ENCODE results near the gene TMEM192.
"Not testable (repeated sequence)": the region's sequence is repeated elsewhere in the genome, so short reads cannot be mapped to it uniquely, and the experiment has no call there.

The TMEM192 gene

DNA sequence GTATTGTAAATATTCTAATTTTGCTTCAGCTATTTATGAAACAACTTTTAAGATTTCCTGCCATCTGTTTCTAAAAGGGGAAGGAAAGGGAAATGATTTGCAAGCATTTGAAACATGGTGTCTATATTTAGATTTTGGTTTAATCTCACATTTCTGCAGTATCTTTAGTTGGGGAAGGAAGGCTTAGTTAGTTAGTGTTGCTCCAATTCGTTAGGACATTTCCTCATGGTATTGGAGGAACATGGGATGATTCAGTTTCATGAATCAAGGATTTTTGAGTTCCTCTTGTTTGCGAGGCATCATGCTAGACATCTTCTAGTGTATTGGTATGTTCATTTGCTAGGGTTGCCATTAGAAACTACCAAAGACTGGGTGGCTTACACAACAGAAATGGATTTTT is 20.5 kb upstream of the TMEM192 start:
- no peaks in the 10 kb centered on the region for H3K36me3 ChIP-seq (ENCODE audit: control insufficient read depth in 5 of 5, insufficient read depth in 5 of 5, low read length in 5 of 5)
- no peak overlapping the region for H3K9ac ChIP-seq (ENCODE audit: low read length in 5 of 5)
- H3K4me1 ChIP-seq (ENCODE audit: control insufficient read depth in 5 of 5, insufficient read depth in 5 of 5, low read length in 5 of 5) = no peaks in the 10 kb centered on the region
- H3K27me3 ChIP-seq (ENCODE audit: control insufficient read depth in 5 of 5, insufficient read depth in 4 of 5, low read length in 5 of 5) = no peaks in the 10 kb centered on the region
- H3K27ac ChIP-seq (ENCODE audit: low read depth, low read length) = no peak overlapping the region
- no peak overlapping the region for H3K4me3 ChIP-seq (ENCODE audit: low read depth in 1 of 5, low read length in 5 of 5)
- H3K9me3 ChIP-seq (ENCODE audit: control insufficient read depth in 5 of 5, low read length in 5 of 5) = peaks cover 0 to 5% (median 0%) of the 10 kb centered on the region in 5 donors

DNA sequence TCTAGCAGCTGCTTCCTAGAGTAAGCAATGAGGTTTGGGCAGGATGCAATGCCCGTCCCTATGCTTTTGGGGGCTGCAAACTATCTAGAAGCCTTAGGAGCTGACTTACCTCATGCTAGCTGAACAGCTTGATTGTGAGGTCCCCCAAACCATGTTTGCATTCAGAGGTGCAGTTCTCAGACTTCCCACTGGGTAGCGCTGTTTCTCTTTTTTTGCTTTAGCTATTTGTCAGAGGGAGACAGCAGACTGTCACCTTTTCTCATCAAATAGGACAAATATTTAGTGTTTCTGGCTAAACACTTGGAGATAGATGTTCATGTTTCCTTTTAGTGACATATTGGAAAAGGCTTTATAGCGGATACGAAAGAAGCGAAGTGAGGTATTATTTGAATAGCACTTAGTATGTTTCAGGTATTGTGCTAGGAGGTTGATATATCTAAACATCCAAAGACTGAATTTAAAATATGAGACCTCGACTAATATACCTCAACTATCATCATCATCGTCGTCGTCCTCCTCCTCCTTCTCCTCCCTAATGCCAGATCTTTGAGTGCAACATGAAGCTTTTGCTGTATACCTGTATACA is 18.7 kb upstream of the TMEM192 start:
- Histone ChIP-seq H3K9me3 (ENCODE audit: control insufficient read depth in 5 of 5, low read length in 5 of 5) (no peaks in the 10 kb centered on the region), H3K4me1 (ENCODE audit: control insufficient read depth in 5 of 5, insufficient read depth in 5 of 5, low read length in 5 of 5) (no peaks in the 10 kb centered on the region), H3K27ac (ENCODE audit: low read depth, low read length) (no peak overlapping the region), H3K36me3 (ENCODE audit: control insufficient read depth in 5 of 5, insufficient read depth in 5 of 5, low read length in 5 of 5) (no peaks in the 10 kb centered on the region), H3K4me3 (ENCODE audit: low read depth in 1 of 5, low read length in 5 of 5) (no peak overlapping the region), H3K27me3 (ENCODE audit: control insufficient read depth in 5 of 5, insufficient read depth in 4 of 5, low read length in 5 of 5) (no peaks in the 10 kb centered on the region), H3K9ac (ENCODE audit: low read length in 5 of 5) (no peak overlapping the region)

GRCh38 chr4:165129924-165130323 is 17.3 kb upstream of the TMEM192 start:
- H3K4me1 ChIP-seq (ENCODE audit: control insufficient read depth in 5 of 5, insufficient read depth in 5 of 5, low read length in 5 of 5) = no peaks in the 10 kb centered on the region
- H3K4me3 ChIP-seq (ENCODE audit: low read depth in 1 of 5, low read length in 5 of 5) = no peak overlapping the region
- no peak overlapping the region for H3K9ac ChIP-seq (ENCODE audit: low read length in 5 of 5)
- no peaks in the 10 kb centered on the region for H3K27me3 ChIP-seq (ENCODE audit: control insufficient read depth in 5 of 5, insufficient read depth in 4 of 5, low read length in 5 of 5)
- H3K27ac ChIP-seq (ENCODE audit: low read depth, low read length) = no peak overlapping the region
- H3K36me3 ChIP-seq (ENCODE audit: control insufficient read depth in 5 of 5, insufficient read depth in 5 of 5, low read length in 5 of 5) = no peaks in the 10 kb centered on the region
- no peaks in the 10 kb centered on the region for H3K9me3 ChIP-seq (ENCODE audit: control insufficient read depth in 5 of 5, low read length in 5 of 5)

GRCh38 chr4:165125869-165126499 is 13.3 kb upstream of the TMEM192 start:
- not testable (repeated sequence) for H3K36me3 ChIP-seq (ENCODE audit: control insufficient read depth in 5 of 5, insufficient read depth in 5 of 5, low read length in 5 of 5); H3K4me1 ChIP-seq (ENCODE audit: control insufficient read depth in 5 of 5, insufficient read depth in 5 of 5, low read length in 5 of 5); H3K27ac ChIP-seq (ENCODE audit: low read depth, low read length); H3K9ac ChIP-seq (ENCODE audit: low read length in 5 of 5); H3K4me3 ChIP-seq (ENCODE audit: low read depth in 1 of 5, low read length in 5 of 5); H3K27me3 ChIP-seq (ENCODE audit: control insufficient read depth in 5 of 5, insufficient read depth in 4 of 5, low read length in 5 of 5); H3K9me3 ChIP-seq (ENCODE audit: control insufficient read depth in 5 of 5, low read length in 5 of 5)

- H3K36me3 ChIP-seq (ENCODE audit: control insufficient read depth in 5 of 5, insufficient read depth in 5 of 5, low read length in 5 of 5) = no peaks in the 10 kb centered on the region
- H3K27ac ChIP-seq (ENCODE audit: low read depth, low read length) = no peak overlapping the region
- H3K27me3 ChIP-seq (ENCODE audit: control insufficient read depth in 5 of 5, insufficient read depth in 4 of 5, low read length in 5 of 5) = no peaks in the 10 kb centered on the region
- H3K4me1 ChIP-seq (ENCODE audit: control insufficient read depth in 5 of 5, insufficient read depth in 5 of 5, low read length in 5 of 5) = no peaks in the 10 kb centered on the region
- no peaks in the 10 kb centered on the region for H3K9me3 ChIP-seq (ENCODE audit: control insufficient read depth in 5 of 5, low read length in 5 of 5)
- no peak overlapping the region for H3K4me3 ChIP-seq (ENCODE audit: low read depth in 1 of 5, low read length in 5 of 5)
- H3K9ac ChIP-seq (ENCODE audit: low read length in 5 of 5) = no peak overlapping the region
Observed at GRCh38 chr4:165124488-165124887, 11.8 kb upstream of the TMEM192 start.

- no peak overlapping the region for H3K9ac ChIP-seq (ENCODE audit: low read length in 5 of 5)
- H3K36me3 ChIP-seq (ENCODE audit: control insufficient read depth in 5 of 5, insufficient read depth in 5 of 5, low read length in 5 of 5) = no peaks in the 10 kb centered on the region
- H3K4me3 ChIP-seq (ENCODE audit: low read depth in 1 of 5, low read length in 5 of 5) = no peak overlapping the region
- H3K9me3 ChIP-seq (ENCODE audit: control insufficient read depth in 5 of 5, low read length in 5 of 5) = no peaks in the 10 kb centered on the region
- H3K4me1 ChIP-seq (ENCODE audit: control insufficient read depth in 5 of 5, insufficient read depth in 5 of 5, low read length in 5 of 5) = peaks cover 0 to 5% (median 3%) of the 10 kb centered on the region in 5 donors
- no peaks in the 10 kb centered on the region for H3K27me3 ChIP-seq (ENCODE audit: control insufficient read depth in 5 of 5, insufficient read depth in 4 of 5, low read length in 5 of 5)
- H3K27ac ChIP-seq (ENCODE audit: low read depth, low read length) = no peak overlapping the region
Observed at GRCh38 chr4:165118256-165118909, 5.7 kb upstream of the TMEM192 start.

GRCh38 chr4:165115301-165115700 is 2.6 kb upstream of the TMEM192 start:
- peaks cover 0 to 18% (median 11%) of the 10 kb centered on the region in 5 donors for H3K4me1 ChIP-seq (ENCODE audit: control insufficient read depth in 5 of 5, insufficient read depth in 5 of 5, low read length in 5 of 5)
- no peaks in the 10 kb centered on the region for H3K9me3 ChIP-seq (ENCODE audit: control insufficient read depth in 5 of 5, low read length in 5 of 5)
- H3K36me3 ChIP-seq (ENCODE audit: control insufficient read depth in 5 of 5, insufficient read depth in 5 of 5, low read length in 5 of 5) = no peaks in the 10 kb centered on the region
- no peaks in the 10 kb centered on the region for H3K27me3 ChIP-seq (ENCODE audit: control insufficient read depth in 5 of 5, insufficient read depth in 4 of 5, low read length in 5 of 5)
- H3K4me3 ChIP-seq (ENCODE audit: low read depth in 1 of 5, low read length in 5 of 5) = no peak overlapping the region
- H3K9ac ChIP-seq (ENCODE audit: low read length in 5 of 5) = no peak overlapping the region
- no peak overlapping the region for H3K27ac ChIP-seq (ENCODE audit: low read depth, low read length)

DNA sequence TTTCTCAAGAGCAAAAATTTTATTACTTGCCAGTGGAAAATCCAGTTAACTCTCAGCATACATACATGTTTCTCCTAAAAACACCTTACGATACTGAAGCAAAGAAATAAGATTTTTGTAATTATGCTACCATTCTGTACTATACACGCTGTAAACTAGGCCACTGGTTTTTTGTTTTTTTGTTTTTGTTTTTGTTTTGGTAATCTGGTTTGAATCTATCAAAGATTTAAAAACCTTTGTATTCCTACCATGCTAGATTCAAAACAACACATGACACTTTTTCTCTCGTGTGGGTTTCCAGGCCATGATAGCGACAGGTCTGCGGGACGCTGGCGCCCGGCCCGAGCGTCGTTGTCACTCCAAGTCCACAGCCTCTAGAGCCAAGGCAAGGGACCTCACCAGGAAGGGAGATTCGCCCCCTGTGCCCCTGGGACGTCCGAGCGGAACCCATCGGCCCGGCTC is 723 bp downstream of the TMEM192 start:
- peak overlapping the region in 4 of 5 donors; percentile 78 to 94 (median 90) for H3K9ac ChIP-seq (ENCODE audit: low read length in 5 of 5)

GRCh38 chr4:165106518-165106917 is 6.1 kb downstream of the TMEM192 start:
- peaks cover 5 to 15% (median 10%) of the 10 kb centered on the region in 5 donors for H3K36me3 ChIP-seq (ENCODE audit: control insufficient read depth in 5 of 5, insufficient read depth in 5 of 5, low read length in 5 of 5)
- no peak overlapping the region for H3K27ac ChIP-seq (ENCODE audit: low read depth, low read length)
- peaks cover 0 to 3% (median 0%) of the 10 kb centered on the region in 5 donors for H3K4me1 ChIP-seq (ENCODE audit: control insufficient read depth in 5 of 5, insufficient read depth in 5 of 5, low read length in 5 of 5)
- H3K4me3 ChIP-seq (ENCODE audit: low read depth in 1 of 5, low read length in 5 of 5) = no peak overlapping the region
- H3K27me3 ChIP-seq (ENCODE audit: control insufficient read depth in 5 of 5, insufficient read depth in 4 of 5, low read length in 5 of 5) = no peaks in the 10 kb centered on the region
- no peak overlapping the region for H3K9ac ChIP-seq (ENCODE audit: low read length in 5 of 5)
- no peaks in the 10 kb centered on the region for H3K9me3 ChIP-seq (ENCODE audit: control insufficient read depth in 5 of 5, low read length in 5 of 5)

More for the DNA sequence above, 723 bp downstream of the TMEM192 start:
- Histone ChIP-seq H3K4me3 (ENCODE audit: low read depth in 1 of 5, low read length in 5 of 5) (peak overlapping the region; percentile 42 to 96 (median 86)), H3K27ac (ENCODE audit: low read depth, low read length) (peak overlapping the region; percentile 87), H3K9me3 (ENCODE audit: control insufficient read depth in 5 of 5, low read length in 5 of 5) (no peaks in the 10 kb centered on the region), H3K36me3 (ENCODE audit: control insufficient read depth in 5 of 5, insufficient read depth in 5 of 5, low read length in 5 of 5) (peaks cover 0 to 6% (median 0%) of the 10 kb centered on the region in 5 donors), H3K27me3 (ENCODE audit: control insufficient read depth in 5 of 5, insufficient read depth in 4 of 5, low read length in 5 of 5) (no peaks in the 10 kb centered on the region), H3K4me1 (ENCODE audit: control insufficient read depth in 5 of 5, insufficient read depth in 5 of 5, low read length in 5 of 5) (peaks cover 0 to 18% (median 11%) of the 10 kb centered on the region in 5 donors)

DNA sequence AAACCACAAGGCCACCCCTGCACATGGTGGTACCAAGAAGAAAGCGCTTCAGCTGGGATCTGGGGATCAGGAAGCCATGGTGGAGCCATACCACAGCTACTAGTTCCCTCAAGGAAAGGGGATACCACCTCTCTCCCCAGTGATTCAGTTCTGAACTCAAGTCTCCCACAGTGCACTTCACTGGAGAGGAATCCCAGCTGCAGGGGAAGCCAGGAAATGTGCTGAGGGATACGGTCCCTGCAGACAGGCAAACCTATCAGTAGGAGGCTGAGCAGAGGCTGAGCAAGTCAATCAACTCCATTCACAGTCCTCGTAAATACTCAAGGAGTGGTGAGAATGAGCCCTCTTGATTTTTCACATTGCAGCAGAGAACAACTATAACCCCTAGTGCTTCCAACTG is 11.0 kb downstream of the TMEM192 start:
- no peak overlapping the region for H3K9ac ChIP-seq (ENCODE audit: low read length in 5 of 5)
- H3K4me3 ChIP-seq (ENCODE audit: low read depth in 1 of 5, low read length in 5 of 5) = no peak overlapping the region
- H3K36me3 ChIP-seq (ENCODE audit: control insufficient read depth in 5 of 5, insufficient read depth in 5 of 5, low read length in 5 of 5) = peaks cover 12 to 45% (median 27%) of the 10 kb centered on the region in 5 donors
- H3K4me1 ChIP-seq (ENCODE audit: control insufficient read depth in 5 of 5, insufficient read depth in 5 of 5, low read length in 5 of 5) = no peaks in the 10 kb centered on the region
- H3K27ac ChIP-seq (ENCODE audit: low read depth, low read length) = no peak overlapping the region
- H3K27me3 ChIP-seq (ENCODE audit: control insufficient read depth in 5 of 5, insufficient read depth in 4 of 5, low read length in 5 of 5) = no peaks in the 10 kb centered on the region
- H3K9me3 ChIP-seq (ENCODE audit: control insufficient read depth in 5 of 5, low read length in 5 of 5) = no peaks in the 10 kb centered on the region
